Neural cell (in vitro differentiated cells): ENCODE measurements around the gene CD163.

ENCODE experiments used
- CTCF ChIP-seq: fragments of 450-650 bp; IDR thresholded peaks from 2 replicates; pipeline ENCODE4 v1.5.1; 2014; ENCODE audit warnings: antibody characterized with exemption, mild to moderate bottlenecking, moderate library complexity; ENCODE audit not compliant: poor library complexity, severe bottlenecking
- EZH2 ChIP-seq: fragments of 200-600, 300-800 bp; shearing (Covaris generic), sonication (generic); IDR thresholded peaks from 2 replicates; pipeline ENCODE4 v1.6.1; 2014; ENCODE audit warnings: antibody characterized with exemption, low read length, borderline replicate concordance, mild to moderate bottlenecking; ENCODE audit not compliant: insufficient read depth, poor library complexity, severe bottlenecking
- POLR2AphosphoS5 ChIP-seq: IDR thresholded peaks from 2 replicates; pipeline ENCODE4 v1.6.1; 2012
- RAD21 ChIP-seq: fragments of 450-650 bp; conservative IDR thresholded peaks from 2 replicates; pipeline ENCODE4 v1.6.1; 2014; ENCODE audit warnings: antibody characterized with exemption, mild to moderate bottlenecking, moderate library complexity
- REST ChIP-seq: IDR thresholded peaks from 2 replicates; pipeline ENCODE4 v1.6.1; 2012; ENCODE audit warnings: borderline replicate concordance

GRCh38 chr12:7451756-7452155, 51.8 kb downstream of the CD163 start:
- TF ChIP-seq CTCF (no peak), POLR2AphosphoS5 (no peak), REST (no peak), EZH2 (no peak), RAD21 (no peak)
